A549 (cell line): ENCODE data around the gene IFNLR1. TPM values are rescaled to one million over a fixed set of nuclear protein-coding genes. Genes with fewer than 3 reads are reported as not detected.

ENCODE experiments used
- ATAC-seq, 2 experiments: fragments of 200-7000 bp in 1 of 2; fragments of >200 bp in 1 of 2; cut with Nextera tagmentation in 1 of 2; cut with Tn5 transposase in 1 of 2; 3 replicates each; pipeline versions ENCODE4 v1.8.0 to v1.9.1; 2018 to 2020; ENCODE audit warnings: mild to moderate bottlenecking in 1 of 2, moderate library complexity in 1 of 2
- CTCF ChIA-PET: fragments of 300-600 bp; sonication (Branson Sonifier 250); formaldehyde crosslinking; extraction: SDS; loops from one replicate; lab custom pipeline; 2021; ENCODE audit warnings: antibody characterized with exemption, inconsistent platforms; lab: Yijun Ruan, JAX
- POLR2A ChIA-PET: fragments of 350-600 bp; formaldehyde crosslinking; extraction: SDS; loops from one replicate; lab custom pipeline; 2021; ENCODE audit warnings: antibody characterized with exemption, inconsistent platforms; lab: Yijun Ruan, JAX
- DNase-seq, 2 experiments: peaks; one replicate each; pipeline versions ENCODE4 v3.0.0 to v3.0.0-alpha.2; 2011 to 2016; ENCODE audit warnings: low read depth in 1 of 2, low spot score in 1 of 2
- FAIRE-seq: peaks from 2 replicates; lab custom pipeline; 2011; peaks lifted over from hg19 to GRCh38; lab: Jason Lieb, UNC
- H3K27ac ChIP-seq, 2 experiments: fragments of >200 bp; sonication (Bioruptor Twin); formaldehyde crosslinking; 3 replicates each; pipeline ENCODE4 v1.5.1; 2016 to 2017
- H3K4me1 ChIP-seq: fragments of >200 bp; sonication (Bioruptor Twin); formaldehyde crosslinking; 3 replicates; pipeline ENCODE4 v1.6.1; 2016
- H3K4me2 ChIP-seq: fragments of >200 bp; sonication (Bioruptor Twin); formaldehyde crosslinking; 3 replicates; pipeline ENCODE4 v1.6.1; 2016
- H3K4me3 ChIP-seq: fragments of >200 bp; sonication (Bioruptor Twin); formaldehyde crosslinking; 3 replicates; pipeline ENCODE4 v1.5.1; 2016
- H3K9me3 ChIP-seq: fragments of >200 bp; sonication (Bioruptor Twin); formaldehyde crosslinking; 3 replicates; pipeline ENCODE4 v1.6.1; 2016
- BCL3 ChIP-seq: fragments of >200 bp; sonication (Bioruptor Twin); formaldehyde crosslinking; IDR thresholded peaks from 3 replicates; pipeline ENCODE4 v1.6.1; 2016
- BHLHE40 ChIP-seq: IDR thresholded peaks from 2 replicates; pipeline ENCODE4 v1.6.1; 2012; ENCODE audit warnings: low read depth, low read length, inconsistent platforms
- CBX8 ChIP-seq: fragments of 200-600 bp; sonication (generic); IDR thresholded peaks from 2 replicates; pipeline ENCODE4 v1.6.1; 2016
- CEBPB ChIP-seq, 2 experiments: fragments of >200 bp in 1 of 2; sonication (Bioruptor Twin) in 1 of 2; formaldehyde crosslinking in 1 of 2; IDR thresholded peaks; 2 replicates each; pipeline ENCODE4 v1.6.1; 2012 to 2016
- EHMT2 ChIP-seq: fragments of 200-600 bp; sonication (generic); IDR thresholded peaks from 2 replicates; pipeline ENCODE4 v1.6.1; 2016; ENCODE audit warnings: antibody characterized with exemption, low read depth, mild to moderate bottlenecking, moderate library complexity
- ELK1 ChIP-seq: fragments of 150-350 bp; IDR thresholded peaks from 2 replicates; pipeline ENCODE4 v1.6.1; 2014; ENCODE audit warnings: low read depth, mild to moderate bottlenecking, low read length
- HOXA7 ChIP-seq: fragments of 250-450 bp; sonication (Bioruptor Pico); IDR thresholded peaks from 2 replicates; pipeline ENCODE4 v1.5.0; 2020; ENCODE audit warnings: mild to moderate bottlenecking, moderate library complexity
- HOXB5 ChIP-seq: fragments of 250-450 bp; sonication (Bioruptor Pico); IDR thresholded peaks from 2 replicates; pipeline ENCODE4 v1.5.0; 2020; ENCODE audit warnings: mild to moderate bottlenecking, moderate library complexity
- JUNB ChIP-seq: fragments of >200 bp; sonication (Bioruptor Twin); formaldehyde crosslinking; IDR thresholded peaks from 2 replicates; pipeline ENCODE4 v1.6.1; 2016
- KDM5A ChIP-seq: fragments of 200-600 bp; sonication (generic); IDR thresholded peaks from 2 replicates; pipeline ENCODE4 v1.6.1; 2016; ENCODE audit warnings: antibody characterized with exemption, mild to moderate bottlenecking
- MAFK ChIP-seq: fragments of 450-650 bp; IDR thresholded peaks from 2 replicates; pipeline ENCODE4 v1.6.1; 2014; ENCODE audit not compliant: partially characterized antibody
- PHF8 ChIP-seq: fragments of 200-600 bp; sonication (generic); IDR thresholded peaks from 2 replicates; pipeline ENCODE4 v1.6.1; 2016; ENCODE audit warnings: low read depth, mild to moderate bottlenecking, antibody characterized with exemption, moderate library complexity, borderline replicate concordance
- POLR2AphosphoS2 ChIP-seq: conservative IDR thresholded peaks from 2 replicates; pipeline ENCODE4 v1.6.1; 2012; ENCODE audit warnings: low read length, improper control_type of control experiment, inconsistent platforms
- RARB ChIP-seq: fragments of 250-450 bp; sonication (Bioruptor Pico); IDR thresholded peaks from 2 replicates; pipeline ENCODE4 v1.8.0; 2021; ENCODE audit warnings: mild to moderate bottlenecking, moderate library complexity
- RNF2 ChIP-seq: fragments of 200-600 bp; sonication (generic); IDR thresholded peaks from 2 replicates; pipeline ENCODE4 v1.6.1; 2016; ENCODE audit warnings: low read depth, mild to moderate bottlenecking, antibody characterized with exemption, moderate library complexity, borderline replicate concordance
- TFCP2L1 ChIP-seq: fragments of 250-450 bp; sonication (Bioruptor Pico); IDR thresholded peaks from 2 replicates; pipeline ENCODE4 v1.5.0; 2021; ENCODE audit warnings: mild to moderate bottlenecking
- TP53 ChIP-seq: fragments of 250-450 bp; sonication (Bioruptor Pico); IDR thresholded peaks from 2 replicates; pipeline ENCODE4 v1.5.0; 2021; ENCODE audit warnings: mild to moderate bottlenecking, moderate library complexity
- ZFP36 ChIP-seq: fragments of 450-650 bp; IDR thresholded peaks from 2 replicates; pipeline ENCODE4 v1.6.1; 2014; ENCODE audit warnings: borderline replicate concordance; ENCODE audit not compliant: partially characterized antibody
- ZNF302 ChIP-seq: fragments of 250-450 bp; sonication (Bioruptor Pico); IDR thresholded peaks from 2 replicates; pipeline ENCODE4 v1.9.0; 2021; ENCODE audit warnings: inconsistent platforms, mild to moderate bottlenecking, moderate library complexity
- ZSCAN20 ChIP-seq: fragments of 250-450 bp; sonication (Bioruptor Pico); IDR thresholded peaks from 2 replicates; pipeline ENCODE4 v1.8.0; 2022; ENCODE audit warnings: mild to moderate bottlenecking, moderate library complexity
- WGBS: methylation state at CpG from one replicate; pipeline ENCODE4 v1.1.6; 2017; ENCODE audit errors: missing lambda C conversion rate; 5-methylcytosine and 5-hydroxymethylcytosine counted together
- polyA plus RNA-seq, 4 experiments: library from polyadenylated mRNA; depleted of rRNA in 3 of 4; stranded (reverse); fragments of >200 nt; fragmentation: RNase III in 1 of 4; extraction: RNeasy Plus Mini Kit Qiagen cat#74134 plus additional on column Dnase treatment in 1 of 4; gene quantifications; 2 replicates in 3 of 4; 3 replicates in 1 of 4; pipeline ENCODE4 v1.2.3, GENCODE V29; 2011 to 2017
- TF ChIP-seq, protein P1 (sequence below): IDR thresholded peaks from 2 replicates; pipeline ENCODE4 v1.6.1; 2012; ENCODE audit warnings: low read depth, borderline replicate concordance
- TF ChIP-seq, protein P2 (sequence below): IDR thresholded peaks from 2 replicates; pipeline ENCODE4 v1.6.1; 2012
- TF ChIP-seq, protein P3 (sequence below): fragments of 450-650 bp; IDR thresholded peaks from 2 replicates; pipeline ENCODE4 v1.6.1; 2014; ENCODE audit warnings: antibody characterized with exemption

IFNLR1 gene
- polyA plus RNA-seq, 2 of the 4 experiments (the other 2 are of a cell fraction): 0.84 to 1.3 TPM

DNA sequence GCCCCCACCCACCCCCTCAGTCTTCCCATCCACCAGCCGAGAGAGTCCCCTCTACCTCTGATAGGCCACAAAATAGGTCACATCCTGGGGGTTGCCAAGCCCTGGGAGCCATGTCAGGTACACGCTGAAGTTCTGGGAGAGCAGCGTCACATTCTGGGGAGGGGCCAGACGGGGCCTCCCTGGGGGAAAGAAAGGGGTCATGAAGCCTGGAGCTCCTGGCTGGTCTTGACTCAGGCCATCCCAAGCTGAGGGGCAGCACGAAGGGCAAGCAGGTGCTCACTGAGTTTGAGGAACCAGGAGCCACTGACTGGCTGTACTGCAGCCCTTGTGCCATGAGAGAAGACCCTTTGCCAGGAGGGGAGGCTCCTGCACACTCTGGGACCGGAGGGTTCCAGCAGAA, 6.4 kb downstream of the IFNLR1 start:
- DNase-seq: no peak
- FAIRE-seq: no peak
- no peak overlapping the region for H3K4me2 ChIP-seq
- no peak overlapping the region for H3K4me3 ChIP-seq
- 64% methylated on average over 3 of the region's 6 CpGs for WGBS
- no peaks in the 10 kb centered on the region for H3K9me3 ChIP-seq
- no peak for ATAC-seq
- no peak overlapping the region for H3K27ac ChIP-seq
- ChIA-PET CTCF (interaction anchor here (0.9 to 3.1 kb wide), 3 partner anchors 11 to 31 kb away, joined by 3 to 10 read pairs (median 3); no protein-coding TSS in a partner anchor), POLR2A (no interaction called here)
- TF ChIP-seq MAFK (no peak), ELK1 (no peak), RARB (CRISPR knock-in tag) (no peak), EHMT2 (no peak)
- TF ChIP-seq, protein P1, sequence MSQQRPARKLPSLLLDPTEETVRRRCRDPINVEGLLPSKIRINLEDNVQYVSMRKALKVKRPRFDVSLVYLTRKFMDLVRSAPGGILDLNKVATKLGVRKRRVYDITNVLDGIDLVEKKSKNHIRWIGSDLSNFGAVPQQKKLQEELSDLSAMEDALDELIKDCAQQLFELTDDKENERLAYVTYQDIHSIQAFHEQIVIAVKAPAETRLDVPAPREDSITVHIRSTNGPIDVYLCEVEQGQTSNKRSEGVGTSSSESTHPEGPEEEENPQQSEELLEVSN: no peak
- H3K4me1 ChIP-seq: no peaks in the 10 kb centered on the region

DNA sequence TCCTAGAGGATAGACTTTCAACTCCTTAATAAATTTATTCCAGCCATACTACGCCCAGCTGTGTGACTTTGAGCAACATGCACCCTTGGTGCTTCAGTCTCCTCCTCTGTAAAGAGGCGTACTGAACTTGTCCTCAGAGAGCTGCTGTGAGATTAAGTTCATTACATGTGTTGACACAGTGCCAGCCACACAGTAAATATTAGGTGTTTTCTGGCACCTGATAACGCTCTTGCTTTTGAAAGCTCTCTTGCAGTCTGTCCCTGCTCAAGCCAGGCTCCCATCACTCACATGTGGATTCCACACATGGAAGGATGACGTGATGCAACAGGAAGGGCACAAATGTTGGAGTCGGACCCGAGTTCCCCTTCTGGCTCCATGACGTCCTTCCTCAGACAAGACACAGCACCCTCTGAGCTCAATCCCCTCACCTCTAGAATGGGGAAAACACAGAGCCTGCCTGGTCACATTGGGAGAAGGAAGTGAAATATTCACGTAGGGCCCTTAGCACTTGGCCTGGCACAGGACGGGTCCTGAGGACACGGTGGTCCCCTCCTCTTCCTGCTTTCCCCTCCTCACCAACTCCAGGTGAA, 7.7 kb downstream of the IFNLR1 start:
- H3K27ac ChIP-seq: no peak overlapping the region
- TF ChIP-seq ZFP36 (no peak), KDM5A (no peak), ZNF302 (CRISPR knock-in tag) (no peak), JUNB (no peak), HOXA7 (CRISPR knock-in tag) (no peak), RNF2 (no peak), CEBPB (IDR thresholded peaks at IDR 0.05) (no peak), HOXB5 (CRISPR knock-in tag) (no peak), POLR2AphosphoS2 (no peak), CBX8 (no peak), ZSCAN20 (no peak), BHLHE40 (no peak), BCL3 (no peak), TP53 (CRISPR knock-in tag) (no peak), TFCP2L1 (CRISPR knock-in tag) (no peak), PHF8 (no peak)
- TF ChIP-seq, protein P2, sequence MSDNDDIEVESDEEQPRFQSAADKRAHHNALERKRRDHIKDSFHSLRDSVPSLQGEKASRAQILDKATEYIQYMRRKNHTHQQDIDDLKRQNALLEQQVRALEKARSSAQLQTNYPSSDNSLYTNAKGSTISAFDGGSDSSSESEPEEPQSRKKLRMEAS: no peak
- TF ChIP-seq, protein P3, sequence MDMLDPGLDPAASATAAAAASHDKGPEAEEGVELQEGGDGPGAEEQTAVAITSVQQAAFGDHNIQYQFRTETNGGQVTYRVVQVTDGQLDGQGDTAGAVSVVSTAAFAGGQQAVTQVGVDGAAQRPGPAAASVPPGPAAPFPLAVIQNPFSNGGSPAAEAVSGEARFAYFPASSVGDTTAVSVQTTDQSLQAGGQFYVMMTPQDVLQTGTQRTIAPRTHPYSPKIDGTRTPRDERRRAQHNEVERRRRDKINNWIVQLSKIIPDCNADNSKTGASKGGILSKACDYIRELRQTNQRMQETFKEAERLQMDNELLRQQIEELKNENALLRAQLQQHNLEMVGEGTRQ: no peak
- WGBS: 93% methylated on average over 10 of the region's 10 CpGs

More for the DNA sequence above, 7.7 kb downstream of the IFNLR1 start:
- DNase-seq (no peak), ATAC-seq (no peak; a peak in 1 of 6 replicates), FAIRE-seq (no peak)
- Histone ChIP-seq H3K9me3 (no peaks in the 10 kb centered on the region), H3K4me3 (no peak overlapping the region), H3K4me1 (no peaks in the 10 kb centered on the region), H3K4me2 (no peak overlapping the region)
- ChIA-PET POLR2A (no interaction called here), CTCF (interaction anchor here (1.3 kb wide), 2 partner anchors 22 to 108 kb away, joined by 3 to 6 read pairs; no protein-coding TSS in a partner anchor)
